Ishikawa (cell line): Measurements from ENCODE around the gene STAT4.

Experiments used
- CEBPB ChIP-seq: IDR thresholded peaks from 2 replicates; pipeline ENCODE4 v1.6.1; 2012
- CREB1 ChIP-seq: IDR thresholded peaks from 2 replicates; pipeline ENCODE4 v1.6.1; 2012; ENCODE audit warnings: low read depth
- EGR1 ChIP-seq: IDR thresholded peaks from 2 replicates; pipeline ENCODE4 v1.6.1; 2012
- EP300 ChIP-seq: IDR thresholded peaks from 2 replicates; pipeline ENCODE4 v1.6.1; 2012; ENCODE audit warnings: borderline replicate concordance
- FOXM1 ChIP-seq: IDR thresholded peaks from 2 replicates; pipeline ENCODE4 v1.6.1; 2012; ENCODE audit warnings: low read depth, borderline replicate concordance
- NFIC ChIP-seq: IDR thresholded peaks from 2 replicates; pipeline ENCODE4 v1.6.1; 2012
- RAD21 ChIP-seq: IDR thresholded peaks from 2 replicates; pipeline ENCODE4 v1.6.1; 2012; ENCODE audit warnings: low read depth
- TAF1 ChIP-seq: IDR thresholded peaks from 2 replicates; pipeline ENCODE4 v1.6.1; 2012; ENCODE audit warnings: low read depth, mild to moderate bottlenecking
- TCF12 ChIP-seq: IDR thresholded peaks from 2 replicates; pipeline ENCODE4 v1.6.1; 2012; ENCODE audit warnings: low read depth
- TEAD4 ChIP-seq: IDR thresholded peaks from 2 replicates; pipeline ENCODE4 v1.6.1; 2012
- YY1 ChIP-seq: IDR thresholded peaks from 2 replicates; pipeline ENCODE4 v1.6.1; 2012; ENCODE audit warnings: low read depth
- ZBTB7A ChIP-seq: IDR thresholded peaks from 2 replicates; pipeline ENCODE4 v1.6.1; 2012; ENCODE audit warnings: low read depth
- TF ChIP-seq, protein P1 (sequence below): IDR thresholded peaks from 2 replicates; pipeline ENCODE4 v1.6.1; 2012; ENCODE audit warnings: low read depth, mild to moderate bottlenecking
- TF ChIP-seq, protein P2 (sequence below): IDR thresholded peaks from 2 replicates; pipeline ENCODE4 v1.6.1; 2012
- TF ChIP-seq, protein P3 (sequence below): IDR thresholded peaks from 2 replicates; pipeline ENCODE4 v1.6.1; 2012

Gene STAT4

DNA sequence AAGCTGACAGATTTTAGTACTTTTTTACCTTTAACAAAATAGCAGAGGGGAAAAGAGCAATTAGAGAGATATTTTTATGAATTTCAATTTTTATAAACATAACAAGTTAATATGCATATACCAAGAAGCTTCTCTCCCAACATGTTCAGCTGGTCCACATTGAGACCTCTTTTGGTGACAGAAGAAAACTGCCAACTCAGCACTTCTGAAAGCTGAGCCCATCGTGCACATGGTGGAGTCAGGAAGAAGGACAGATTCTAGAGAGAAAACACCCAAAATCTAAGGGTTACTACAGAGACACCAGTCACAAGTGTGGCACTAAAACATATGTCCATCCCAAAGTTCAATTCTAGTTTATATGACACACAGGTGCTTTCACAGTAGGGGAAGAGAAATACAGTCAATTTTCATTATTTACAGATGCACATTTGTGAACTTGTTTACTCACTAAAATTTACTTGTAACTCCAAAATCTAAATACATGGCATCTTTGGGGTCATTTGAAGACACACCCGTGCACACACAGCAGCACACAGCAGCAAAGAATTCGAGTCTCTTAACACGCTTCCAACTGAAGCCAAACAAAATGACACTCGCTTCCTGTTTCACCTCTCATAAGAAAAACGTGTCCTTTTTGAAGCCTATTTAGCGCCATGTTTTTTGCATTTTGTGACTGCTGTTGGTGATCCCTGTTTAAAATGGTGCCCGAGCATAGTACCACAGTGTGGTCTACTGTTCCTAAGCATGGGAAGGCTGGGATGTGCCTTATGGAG is 168.3 kb downstream of the STAT4 start:
- no peak for TF ChIP-seq YY1
- TF ChIP-seq EP300: no peak
- TF ChIP-seq CREB1: no peak
- TF ChIP-seq, protein P1, sequence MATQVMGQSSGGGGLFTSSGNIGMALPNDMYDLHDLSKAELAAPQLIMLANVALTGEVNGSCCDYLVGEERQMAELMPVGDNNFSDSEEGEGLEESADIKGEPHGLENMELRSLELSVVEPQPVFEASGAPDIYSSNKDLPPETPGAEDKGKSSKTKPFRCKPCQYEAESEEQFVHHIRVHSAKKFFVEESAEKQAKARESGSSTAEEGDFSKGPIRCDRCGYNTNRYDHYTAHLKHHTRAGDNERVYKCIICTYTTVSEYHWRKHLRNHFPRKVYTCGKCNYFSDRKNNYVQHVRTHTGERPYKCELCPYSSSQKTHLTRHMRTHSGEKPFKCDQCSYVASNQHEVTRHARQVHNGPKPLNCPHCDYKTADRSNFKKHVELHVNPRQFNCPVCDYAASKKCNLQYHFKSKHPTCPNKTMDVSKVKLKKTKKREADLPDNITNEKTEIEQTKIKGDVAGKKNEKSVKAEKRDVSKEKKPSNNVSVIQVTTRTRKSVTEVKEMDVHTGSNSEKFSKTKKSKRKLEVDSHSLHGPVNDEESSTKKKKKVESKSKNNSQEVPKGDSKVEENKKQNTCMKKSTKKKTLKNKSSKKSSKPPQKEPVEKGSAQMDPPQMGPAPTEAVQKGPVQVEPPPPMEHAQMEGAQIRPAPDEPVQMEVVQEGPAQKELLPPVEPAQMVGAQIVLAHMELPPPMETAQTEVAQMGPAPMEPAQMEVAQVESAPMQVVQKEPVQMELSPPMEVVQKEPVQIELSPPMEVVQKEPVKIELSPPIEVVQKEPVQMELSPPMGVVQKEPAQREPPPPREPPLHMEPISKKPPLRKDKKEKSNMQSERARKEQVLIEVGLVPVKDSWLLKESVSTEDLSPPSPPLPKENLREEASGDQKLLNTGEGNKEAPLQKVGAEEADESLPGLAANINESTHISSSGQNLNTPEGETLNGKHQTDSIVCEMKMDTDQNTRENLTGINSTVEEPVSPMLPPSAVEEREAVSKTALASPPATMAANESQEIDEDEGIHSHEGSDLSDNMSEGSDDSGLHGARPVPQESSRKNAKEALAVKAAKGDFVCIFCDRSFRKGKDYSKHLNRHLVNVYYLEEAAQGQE: no peak
- TF ChIP-seq EGR1: no peak
- TF ChIP-seq ZBTB7A: no peak
- TF ChIP-seq RAD21: no peak
- TF ChIP-seq FOXM1: no peak
- TF ChIP-seq, protein P2, sequence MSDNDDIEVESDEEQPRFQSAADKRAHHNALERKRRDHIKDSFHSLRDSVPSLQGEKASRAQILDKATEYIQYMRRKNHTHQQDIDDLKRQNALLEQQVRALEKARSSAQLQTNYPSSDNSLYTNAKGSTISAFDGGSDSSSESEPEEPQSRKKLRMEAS: no peak
- TF ChIP-seq TCF12: no peak
- TF ChIP-seq CEBPB: no peak
- no peak for TF ChIP-seq TAF1
- TF ChIP-seq NFIC: no peak
- TF ChIP-seq TEAD4: no peak

DNA sequence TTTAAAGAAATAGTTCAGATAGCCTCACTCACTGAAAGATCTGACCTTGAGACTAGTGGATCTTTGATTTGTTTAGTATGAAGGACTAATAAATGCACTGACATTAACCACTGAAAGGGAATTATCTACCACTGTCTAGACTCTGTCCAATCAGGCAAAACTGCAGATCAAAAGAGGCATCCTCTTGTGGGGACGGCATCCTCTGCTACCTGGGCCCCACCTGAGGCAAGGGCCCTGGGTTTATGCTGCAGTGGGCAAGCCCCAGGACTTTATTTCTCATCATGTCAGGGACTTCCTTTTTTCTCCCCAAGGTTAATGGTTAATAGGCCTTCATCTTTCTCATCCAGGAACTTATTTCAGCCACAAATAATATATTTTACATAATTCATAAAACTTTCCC is 169.1 kb downstream of the STAT4 start:
- TF ChIP-seq FOXM1: no peak
- TF ChIP-seq, protein P2: no peak

DNA sequence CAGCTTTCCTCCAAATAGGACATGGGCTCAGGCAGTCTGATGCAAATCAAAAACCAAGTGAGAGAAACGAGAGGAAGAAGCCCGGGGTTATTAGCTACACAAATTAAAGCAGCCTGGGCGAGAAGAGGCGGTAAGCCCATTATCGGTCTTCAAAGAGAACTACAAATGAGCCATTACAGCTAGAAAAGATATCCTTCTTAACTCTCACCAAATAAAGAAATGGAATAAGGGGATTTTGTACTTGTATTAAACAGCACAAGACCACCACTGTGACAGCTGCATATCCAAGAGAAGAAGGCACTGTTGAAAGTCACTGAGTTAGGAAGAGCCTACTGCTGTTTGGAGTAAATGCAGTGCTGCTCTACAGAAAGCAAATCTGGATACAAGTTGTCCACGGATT is 169.5 kb downstream of the STAT4 start:
- TF ChIP-seq CREB1: no peak
- no peak for TF ChIP-seq ZBTB7A
- no peak for TF ChIP-seq TCF12
- no peak for TF ChIP-seq NFIC

DNA sequence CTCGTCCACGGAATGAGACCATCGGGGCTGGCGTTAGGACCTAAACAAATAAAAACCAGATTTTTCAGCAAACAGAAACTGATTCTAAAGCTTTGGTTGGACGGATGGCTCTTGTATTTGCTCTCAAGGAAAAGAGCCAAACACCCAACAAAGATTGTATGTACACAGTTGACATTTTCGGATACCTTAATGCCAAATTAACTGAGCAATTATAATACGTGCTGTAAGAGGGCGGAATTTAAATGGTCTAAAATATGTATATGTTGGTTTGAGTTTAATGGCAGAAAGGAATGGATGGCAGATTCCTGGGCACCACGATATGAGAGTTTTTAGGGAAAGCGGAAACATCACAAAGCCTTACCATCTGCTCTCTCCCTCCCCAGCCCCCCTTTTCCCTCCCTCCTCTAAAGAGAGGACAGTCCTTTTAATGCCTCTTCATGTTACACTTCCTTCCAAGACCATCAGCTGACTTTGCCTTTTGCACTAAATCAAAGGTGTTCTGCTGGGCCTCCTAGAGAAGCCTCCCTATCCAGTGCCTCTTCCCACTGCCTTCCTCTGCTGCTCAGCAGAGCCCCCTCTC is 170.1 kb downstream of the STAT4 start:
- TF ChIP-seq CEBPB (no peak), RAD21 (no peak), ZBTB7A (no peak), EGR1 (no peak), TAF1 (no peak), YY1 (no peak), TCF12 (no peak)
- TF ChIP-seq, protein P3, sequence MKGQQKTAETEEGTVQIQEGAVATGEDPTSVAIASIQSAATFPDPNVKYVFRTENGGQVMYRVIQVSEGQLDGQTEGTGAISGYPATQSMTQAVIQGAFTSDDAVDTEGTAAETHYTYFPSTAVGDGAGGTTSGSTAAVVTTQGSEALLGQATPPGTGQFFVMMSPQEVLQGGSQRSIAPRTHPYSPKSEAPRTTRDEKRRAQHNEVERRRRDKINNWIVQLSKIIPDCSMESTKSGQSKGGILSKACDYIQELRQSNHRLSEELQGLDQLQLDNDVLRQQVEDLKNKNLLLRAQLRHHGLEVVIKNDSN: no peak
- TF ChIP-seq, protein P2: no peak

DNA sequence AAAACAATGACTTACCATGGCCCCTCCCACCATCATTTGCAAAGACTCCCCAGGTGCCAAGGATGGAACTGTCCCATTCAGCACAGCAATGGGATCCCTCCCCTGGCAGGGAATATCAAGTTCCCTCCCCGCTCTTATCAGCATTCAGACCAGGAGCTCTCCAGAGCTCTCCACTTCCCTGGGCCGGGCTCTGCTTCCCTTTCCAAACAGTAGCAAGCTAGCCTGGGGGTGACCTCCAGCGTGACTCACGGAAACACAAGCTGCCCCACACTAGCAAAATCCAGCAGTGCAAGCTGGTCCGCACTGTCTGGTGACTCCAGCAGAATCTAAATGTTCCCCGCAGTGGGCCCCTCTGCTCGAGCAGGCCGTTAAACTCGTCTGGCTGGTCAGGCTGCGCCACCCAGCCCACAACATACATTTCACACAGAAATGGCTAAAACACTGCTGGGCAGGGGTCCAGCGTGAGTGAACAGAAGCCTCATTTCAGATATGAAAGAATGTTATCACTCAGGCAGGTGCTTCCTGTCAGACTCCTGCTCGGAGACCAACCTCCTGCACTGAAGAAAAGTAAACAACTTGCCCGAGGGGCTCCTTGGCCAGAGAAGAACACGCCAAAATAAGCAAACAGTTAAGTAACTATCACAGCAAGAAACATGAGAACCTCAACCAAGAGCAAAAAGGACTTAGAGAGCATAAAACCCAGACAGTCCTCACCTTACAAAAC is 170.7 kb downstream of the STAT4 start:
- TF ChIP-seq, protein P2: no peak
- no peak for TF ChIP-seq CEBPB
- TF ChIP-seq, protein P1: no peak
- TF ChIP-seq YY1: no peak
